HG03457 (cell line): ENCODE results near the gene RLN3.

Experiments used
- ATAC-seq: cut with Tn5 transposase; IDR thresholded peaks from one replicate; pipeline ENCODE4 v1.9.1; 2021; ENCODE audit warnings: moderate number of reproducible peaks; ENCODE audit not compliant: unreplicated experiment

RLN3 gene

GRCh38 chr19:14027856-14028450 is at the start of gene RLN3:
RLN3 (plus strand) TSS chr19:14028148; CDS start chr19:14028205, 57 bp downstream.
- no peak for ATAC-seq

GRCh38 chr19:13978351-13979243 is 49.4 kb upstream of the RLN3 start:
- ATAC-seq: no peak

GRCh38 chr19:13979244-13979615 is 48.7 kb upstream of the RLN3 start:
- ATAC-seq: no peak

GRCh38 chr19:13979686-13980085 is 48.3 kb upstream of the RLN3 start:
- ATAC-seq: no peak

- no peak for ATAC-seq
These were observed 47.6 kb upstream of the RLN3 start for GRCh38 chr19:13980340-13980739.

- no peak for ATAC-seq
These were observed 46.9 kb upstream of the RLN3 start for GRCh38 chr19:13981021-13981420.

- ATAC-seq: no peak
These were observed 46.5 kb upstream of the RLN3 start for GRCh38 chr19:13981467-13981866.

GRCh38 chr19:13981988-13982501 is 45.9 kb upstream of the RLN3 start:
- no peak for ATAC-seq

GRCh38 chr19:13982773-13983172 is 45.2 kb upstream of the RLN3 start:
- ATAC-seq: no peak

- no peak for ATAC-seq
These were observed 44.6 kb upstream of the RLN3 start for GRCh38 chr19:13983213-13983889.

- ATAC-seq: no peak
These were observed 43.8 kb upstream of the RLN3 start for GRCh38 chr19:13984186-13984585.

- ATAC-seq: no peak
These were observed 42.8 kb upstream of the RLN3 start for GRCh38 chr19:13984875-13985741.

GRCh38 chr19:13985771-13986347 is 42.1 kb upstream of the RLN3 start:
- no peak for ATAC-seq

- ATAC-seq: peak; percentile 59
These were observed 41.5 kb upstream of the RLN3 start for GRCh38 chr19:13986348-13986904.

- no peak for ATAC-seq
These were observed 40.7 kb upstream of the RLN3 start for GRCh38 chr19:13987101-13987890.

GRCh38 chr19:13989487-13989886 is 38.5 kb upstream of the RLN3 start:
- no peak for ATAC-seq

- no peak for ATAC-seq
These were observed 37.9 kb upstream of the RLN3 start for GRCh38 chr19:13990085-13990484.

- no peak for ATAC-seq
These were observed 35.9 kb upstream of the RLN3 start for GRCh38 chr19:13992025-13992424.

GRCh38 chr19:13993590-13994300 is 34.2 kb upstream of the RLN3 start:
- no peak for ATAC-seq
